ENCODE measurements around the gene CRELD1.

Gene CRELD1

GRCh38 chr3:9955611-9956352, 22.1 kb downstream of the CRELD1 start:
- no peak for TF ChIP-seq FOXP2 (optimal IDR thresholded peaks at IDR 0.05; ENCODE audit: borderline replicate concordance, extremely low read depth, extremely low read length, insufficient read depth)
- TF ChIP-seq REST (IDR thresholded peaks at IDR 0.05; ENCODE audit: insufficient read depth in 1 of 2, low read depth in 2 of 2, low read length in 2 of 2): no peak

- TF ChIP-seq POLR2AphosphoS5 (IDR thresholded peaks at IDR 0.05; ENCODE audit: low read depth, low read length) (no peak), TAF1 (IDR thresholded peaks at IDR 0.05; ENCODE audit: borderline replicate concordance, insufficient read depth, low read length) (no peak), FOXP2 (optimal IDR thresholded peaks at IDR 0.05; ENCODE audit: borderline replicate concordance, extremely low read depth, extremely low read length, insufficient read depth) (no peak), REST (IDR thresholded peaks at IDR 0.05; ENCODE audit: insufficient read depth in 1 of 2, low read depth in 2 of 2, low read length in 2 of 2) (no peak), SIN3A (IDR thresholded peaks at IDR 0.05; ENCODE audit: borderline replicate concordance, insufficient read depth, low read length) (no peak)
These were observed 23.6 kb downstream of the CRELD1 start for GRCh38 chr3:9957214-9957613.

- TF ChIP-seq POLR2AphosphoS5 (IDR thresholded peaks at IDR 0.05; ENCODE audit: low read depth, low read length) (no peak), SIN3A (IDR thresholded peaks at IDR 0.05; ENCODE audit: borderline replicate concordance, insufficient read depth, low read length) (no peak), TAF1 (IDR thresholded peaks at IDR 0.05; ENCODE audit: borderline replicate concordance, insufficient read depth, low read length) (no peak), REST (IDR thresholded peaks at IDR 0.05; ENCODE audit: insufficient read depth in 1 of 2, low read depth in 2 of 2, low read length in 2 of 2) (no peak), FOXP2 (optimal IDR thresholded peaks at IDR 0.05; ENCODE audit: borderline replicate concordance, extremely low read depth, extremely low read length, insufficient read depth) (no peak)
These were observed 31.7 kb downstream of the CRELD1 start for GRCh38 chr3:9965200-9965875.

GRCh38 chr3:9966841-9967240, 33.2 kb downstream of the CRELD1 start:
- no peak for TF ChIP-seq TAF1 (IDR thresholded peaks at IDR 0.05; ENCODE audit: borderline replicate concordance, insufficient read depth, low read length)
- TF ChIP-seq SIN3A (IDR thresholded peaks at IDR 0.05; ENCODE audit: borderline replicate concordance, insufficient read depth, low read length): no peak
- no peak for TF ChIP-seq POLR2AphosphoS5 (IDR thresholded peaks at IDR 0.05; ENCODE audit: low read depth, low read length)
- TF ChIP-seq FOXP2 (optimal IDR thresholded peaks at IDR 0.05; ENCODE audit: borderline replicate concordance, extremely low read depth, extremely low read length, insufficient read depth): no peak
- TF ChIP-seq REST (IDR thresholded peaks at IDR 0.05; ENCODE audit: insufficient read depth in 1 of 2, low read depth in 2 of 2, low read length in 2 of 2): no peak

Data from PFSK-1 (cell line).